ENCODE data around the gene IGF1R.
"Not testable (repeated sequence)": the region's sequence is repeated elsewhere in the genome, so short reads cannot be mapped to it uniquely, and the experiment has no call there.

The IGF1R gene

GRCh38 chr15:98999233-98999632 is 350.9 kb downstream of the IGF1R start:
- Mint-ChIP-seq H3K36me3 (peaks cover 0 to 3% of the 10 kb centered on the region in 2 donors), H3K27me3 (peaks cover 8 to 17% of the 10 kb centered on the region in 2 donors), H3K9me3 (peaks cover 10 to 11% of the 10 kb centered on the region in 2 donors)

GRCh38 chr15:99002226-99002625 is 353.9 kb downstream of the IGF1R start:
- Mint-ChIP-seq H3K4me3 (no peak overlapping the region), H3K9me3 (peaks cover 4 to 6% of the 10 kb centered on the region in 2 donors), H3K4me1 (no peaks in the 10 kb centered on the region), H3K36me3 (no peaks in the 10 kb centered on the region), H3K27me3 (peaks cover 0 to 14% of the 10 kb centered on the region in 2 donors), H3K27ac (no peak overlapping the region)
- ATAC-seq (replicated peaks) (no peak), DNase-seq (no peak)

More at GRCh38 chr15:98999233-98999632, 350.9 kb downstream of the IGF1R start:
- no peak for ATAC-seq (replicated peaks)
- DNase-seq: no peak
- Mint-ChIP-seq H3K27ac (no peak overlapping the region), H3K4me1 (no peaks in the 10 kb centered on the region), H3K4me3 (no peak overlapping the region)

- ATAC-seq (replicated peaks); H3K36me3 Mint-ChIP-seq; DNase-seq; H3K27ac Mint-ChIP-seq; H3K9me3 Mint-ChIP-seq; H3K4me3 Mint-ChIP-seq; H3K4me1 Mint-ChIP-seq: not testable (repeated sequence)
- peaks cover 0 to 18% of the 10 kb centered on the region in 2 donors for H3K27me3 Mint-ChIP-seq
These were observed 355.0 kb downstream of the IGF1R start for GRCh38 chr15:99003317-99003716.

- H3K4me3 Mint-ChIP-seq; ATAC-seq (replicated peaks); H3K9me3 Mint-ChIP-seq; DNase-seq; H3K36me3 Mint-ChIP-seq; H3K4me1 Mint-ChIP-seq; H3K27ac Mint-ChIP-seq: not testable (repeated sequence)
- peaks cover 0 to 18% of the 10 kb centered on the region in 2 donors for H3K27me3 Mint-ChIP-seq
These were observed 356.9 kb downstream of the IGF1R start for GRCh38 chr15:99004998-99005974.

GRCh38 chr15:99006146-99006545 is 357.8 kb downstream of the IGF1R start:
- H3K27ac Mint-ChIP-seq: no peak overlapping the region
- DNase-seq (no peak), ATAC-seq (replicated peaks) (no peak)
- H3K27me3 Mint-ChIP-seq: peaks cover 0 to 10% of the 10 kb centered on the region in 2 donors
- peaks cover 0 to 5% of the 10 kb centered on the region in 2 donors for H3K4me1 Mint-ChIP-seq
- no peaks in the 10 kb centered on the region for H3K36me3 Mint-ChIP-seq
- peaks cover 0 to 4% of the 10 kb centered on the region in 2 donors for H3K9me3 Mint-ChIP-seq
- no peak overlapping the region for H3K4me3 Mint-ChIP-seq

GRCh38 chr15:99006904-99007495 is 358.7 kb downstream of the IGF1R start:
- Mint-ChIP-seq H3K27me3 (peaks cover 0 to 8% of the 10 kb centered on the region in 2 donors), H3K4me1 (peaks cover 0 to 5% of the 10 kb centered on the region in 2 donors), H3K36me3 (no peaks in the 10 kb centered on the region), H3K4me3 (no peak overlapping the region), H3K9me3 (peaks cover 0 to 4% of the 10 kb centered on the region in 2 donors), H3K27ac (no peak overlapping the region)
- no peak for ATAC-seq (replicated peaks)
- no peak for DNase-seq

- peaks cover 0 to 5% of the 10 kb centered on the region in 2 donors for H3K4me1 Mint-ChIP-seq
- no peak for ATAC-seq (replicated peaks)
- H3K4me3 Mint-ChIP-seq: no peak overlapping the region
- H3K27ac Mint-ChIP-seq: no peak overlapping the region
- peaks cover 0 to 4% of the 10 kb centered on the region in 2 donors for H3K9me3 Mint-ChIP-seq
- DNase-seq: no peak
- H3K36me3 Mint-ChIP-seq: no peaks in the 10 kb centered on the region
- peaks cover 4 to 18% of the 10 kb centered on the region in 2 donors for H3K27me3 Mint-ChIP-seq
These were observed 361.5 kb downstream of the IGF1R start for GRCh38 chr15:99009741-99010330.

GRCh38 chr15:99010768-99011167 is 362.4 kb downstream of the IGF1R start:
- Mint-ChIP-seq H3K27ac (no peak overlapping the region), H3K4me1 (peaks cover 0 to 8% of the 10 kb centered on the region in 2 donors), H3K36me3 (no peaks in the 10 kb centered on the region), H3K4me3 (no peak overlapping the region), H3K9me3 (peaks cover 0 to 4% of the 10 kb centered on the region in 2 donors), H3K27me3 (peaks cover 5 to 24% of the 10 kb centered on the region in 2 donors)
- DNase-seq: no peak
- no peak for ATAC-seq (replicated peaks)

Measured in stimulated activated naive B cell treated with anti-CD40 and anti-IgM and Interleukin-4, amounts not matched to agents 10 μg/mL and 1 μg/mL and 100 μg/mL, for 72 hours (primary cell).